HG02852 (cell line): Measurements from ENCODE around the gene GOLGA8G.
"Not testable (repeated sequence)": the region's sequence is repeated elsewhere in the genome, so short reads cannot be mapped to it uniquely, and the experiment has no call there.

Source experiments
- ATAC-seq: cut with Tn5 transposase; IDR thresholded peaks from one replicate; pipeline ENCODE4 v1.9.1; 2021; ENCODE audit warnings: mild to moderate bottlenecking, moderate library complexity; ENCODE audit not compliant: unreplicated experiment

The GOLGA8G gene, protein sequence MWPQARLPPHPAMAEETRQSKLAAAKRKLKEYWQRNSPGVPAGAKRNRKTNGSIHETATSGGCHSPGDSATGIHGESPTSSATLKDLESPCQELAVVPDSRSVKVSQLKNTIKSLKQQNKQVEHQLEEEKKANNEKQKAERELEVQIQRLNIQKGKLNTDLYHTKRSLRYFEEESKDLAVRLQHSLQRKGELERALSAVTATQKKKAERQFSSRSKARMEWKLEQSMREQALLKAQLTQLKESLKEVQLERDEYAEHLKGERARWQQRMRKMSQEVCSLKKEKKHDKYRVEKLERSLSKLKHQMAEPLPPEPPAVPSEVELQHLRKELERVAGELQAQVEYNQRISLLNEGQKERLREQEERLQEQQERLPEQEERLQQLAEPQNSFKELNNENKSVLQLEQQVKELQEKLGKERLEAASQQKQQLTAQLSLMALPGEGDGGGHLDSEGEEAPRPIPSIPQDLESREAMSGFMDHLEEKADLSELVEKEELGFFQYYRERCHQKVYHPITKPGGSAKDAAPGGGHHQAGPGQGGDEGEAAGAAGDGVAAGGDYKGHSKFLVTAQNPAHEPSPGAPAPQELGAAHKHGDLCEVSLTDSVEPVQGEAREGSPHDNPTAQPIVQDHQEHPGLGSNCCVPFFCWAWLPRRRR

DNA sequence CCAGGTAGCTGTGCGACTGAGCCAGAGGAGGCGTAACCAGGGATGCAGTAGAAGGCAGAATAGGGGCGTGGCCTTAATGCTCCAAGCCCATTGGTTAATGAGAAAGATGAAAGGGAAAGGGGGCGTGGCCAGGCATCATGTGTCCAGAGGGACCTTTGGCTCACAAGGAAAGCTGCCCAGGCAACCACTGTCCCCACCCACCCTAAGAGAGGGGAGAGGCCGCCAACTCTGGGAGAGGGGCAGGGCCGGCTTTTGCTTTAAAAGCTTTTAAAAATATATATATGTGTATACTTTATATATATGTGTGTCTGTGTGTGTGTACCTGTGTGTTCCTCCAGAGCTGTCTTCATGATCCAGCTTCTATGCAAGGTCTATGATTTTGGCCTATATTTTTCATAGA lies at the start of gene GOLGA8G:
Gene GOLGA8G, minus strand, starts transcription at position 18 of the 400 bp plus-strand sequence. CDS start 62 bp downstream, outside the sequence.
- not testable (repeated sequence) for ATAC-seq

- ATAC-seq: not testable (repeated sequence)
Observed at GRCh38 chr15:28573351-28573750, 40.6 kb upstream of the GOLGA8G start.

- ATAC-seq: not testable (repeated sequence)
Observed at GRCh38 chr15:28553268-28553667, 20.5 kb upstream of the GOLGA8G start, which contains the start of gene GOLGA6L25. TSS of gene GOLGA6L25 (plus strand) at chr15:28553568. CDS start at chr15:28553629, 61 bp downstream.

DNA sequence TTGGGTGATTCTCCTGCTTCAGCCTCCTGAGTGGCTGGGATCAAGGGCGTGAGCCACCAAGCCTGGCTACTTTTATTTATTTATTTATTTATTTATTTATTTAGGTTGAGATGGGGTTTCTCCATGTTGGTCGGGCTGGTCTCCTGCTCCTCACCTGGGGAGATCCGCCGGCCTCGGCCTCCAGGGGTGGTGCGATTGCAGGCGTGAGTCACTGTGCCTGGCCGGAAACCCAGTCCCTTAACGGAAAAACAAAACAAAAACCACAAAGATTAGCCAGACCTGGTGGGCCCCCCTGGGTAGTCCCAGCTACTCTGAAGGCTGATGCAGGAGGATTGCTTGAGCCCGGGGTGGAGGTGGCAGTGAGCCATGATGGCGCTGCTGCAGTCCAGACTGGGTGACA lies 17.6 kb downstream of the GOLGA8G start:
- not testable (repeated sequence) for ATAC-seq

- not testable (repeated sequence) for ATAC-seq
Observed at GRCh38 chr15:28514128-28514527, 18.6 kb downstream of the GOLGA8G start.

- not testable (repeated sequence) for ATAC-seq
Observed at GRCh38 chr15:28508217-28508889, 24.4 kb downstream of the GOLGA8G start.

DNA sequence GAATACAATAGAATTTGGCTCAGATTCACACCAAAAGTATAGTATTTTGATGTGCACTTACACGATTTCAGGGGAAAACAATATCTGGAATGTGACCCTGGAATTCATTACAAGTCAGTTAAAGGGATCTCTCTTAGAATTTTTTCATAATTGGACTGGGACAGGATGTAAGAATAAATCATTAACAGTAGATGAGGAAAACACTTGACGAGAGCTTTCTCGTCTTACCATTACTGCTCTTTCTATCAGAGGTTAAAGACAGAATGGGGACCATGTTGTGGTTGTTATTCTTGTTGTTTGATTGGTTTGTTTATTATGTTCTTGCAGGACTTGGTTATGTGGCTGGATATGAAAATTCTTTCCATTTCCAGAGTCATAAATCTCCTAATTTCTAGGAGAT lies 51.4 kb downstream of the GOLGA8G start:
- ATAC-seq: not testable (repeated sequence)
